HFF-Myc (cell line): ENCODE data around the gene SZRD1.
A peak's percentile ranks its signal among the peaks of the same experiment; 100 is the strongest.
"Not testable (repeated sequence)": the region's sequence is repeated elsewhere in the genome, so short reads cannot be mapped to it uniquely, and the experiment has no call there.

Experiments used
- DNase-seq: peaks from one replicate; pipeline ENCODE4 v3.0.0-alpha.2; 2011; ENCODE audit warnings: low read depth; ENCODE audit errors: extremely low read depth
- H3K4me3 ChIP-seq: replicated peaks from 2 replicates; pipeline ENCODE4 v1.5.1; 2011; ENCODE audit warnings: low read depth, mild to moderate bottlenecking, control low read depth, low read length
- TF ChIP-seq, protein P1 (sequence below): IDR thresholded peaks from 2 replicates; pipeline ENCODE4 v1.5.1; 2012; ENCODE audit warnings: mild to moderate bottlenecking, low read depth, low read length, control low read depth; ENCODE audit errors: missing control alignments

Gene SZRD1

GRCh38 chr1:16338961-16339360 lies 28.1 kb upstream of the SZRD1 start:
- TF ChIP-seq, protein P1, sequence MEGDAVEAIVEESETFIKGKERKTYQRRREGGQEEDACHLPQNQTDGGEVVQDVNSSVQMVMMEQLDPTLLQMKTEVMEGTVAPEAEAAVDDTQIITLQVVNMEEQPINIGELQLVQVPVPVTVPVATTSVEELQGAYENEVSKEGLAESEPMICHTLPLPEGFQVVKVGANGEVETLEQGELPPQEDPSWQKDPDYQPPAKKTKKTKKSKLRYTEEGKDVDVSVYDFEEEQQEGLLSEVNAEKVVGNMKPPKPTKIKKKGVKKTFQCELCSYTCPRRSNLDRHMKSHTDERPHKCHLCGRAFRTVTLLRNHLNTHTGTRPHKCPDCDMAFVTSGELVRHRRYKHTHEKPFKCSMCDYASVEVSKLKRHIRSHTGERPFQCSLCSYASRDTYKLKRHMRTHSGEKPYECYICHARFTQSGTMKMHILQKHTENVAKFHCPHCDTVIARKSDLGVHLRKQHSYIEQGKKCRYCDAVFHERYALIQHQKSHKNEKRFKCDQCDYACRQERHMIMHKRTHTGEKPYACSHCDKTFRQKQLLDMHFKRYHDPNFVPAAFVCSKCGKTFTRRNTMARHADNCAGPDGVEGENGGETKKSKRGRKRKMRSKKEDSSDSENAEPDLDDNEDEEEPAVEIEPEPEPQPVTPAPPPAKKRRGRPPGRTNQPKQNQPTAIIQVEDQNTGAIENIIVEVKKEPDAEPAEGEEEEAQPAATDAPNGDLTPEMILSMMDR = no peak
- H3K4me3 ChIP-seq = no peak overlapping the region
- DNase-seq = no peak

- TF ChIP-seq, protein P1 = no peak
Observed at GRCh38 chr1:16340673-16341072, 26.4 kb upstream of the SZRD1 start.

DNA sequence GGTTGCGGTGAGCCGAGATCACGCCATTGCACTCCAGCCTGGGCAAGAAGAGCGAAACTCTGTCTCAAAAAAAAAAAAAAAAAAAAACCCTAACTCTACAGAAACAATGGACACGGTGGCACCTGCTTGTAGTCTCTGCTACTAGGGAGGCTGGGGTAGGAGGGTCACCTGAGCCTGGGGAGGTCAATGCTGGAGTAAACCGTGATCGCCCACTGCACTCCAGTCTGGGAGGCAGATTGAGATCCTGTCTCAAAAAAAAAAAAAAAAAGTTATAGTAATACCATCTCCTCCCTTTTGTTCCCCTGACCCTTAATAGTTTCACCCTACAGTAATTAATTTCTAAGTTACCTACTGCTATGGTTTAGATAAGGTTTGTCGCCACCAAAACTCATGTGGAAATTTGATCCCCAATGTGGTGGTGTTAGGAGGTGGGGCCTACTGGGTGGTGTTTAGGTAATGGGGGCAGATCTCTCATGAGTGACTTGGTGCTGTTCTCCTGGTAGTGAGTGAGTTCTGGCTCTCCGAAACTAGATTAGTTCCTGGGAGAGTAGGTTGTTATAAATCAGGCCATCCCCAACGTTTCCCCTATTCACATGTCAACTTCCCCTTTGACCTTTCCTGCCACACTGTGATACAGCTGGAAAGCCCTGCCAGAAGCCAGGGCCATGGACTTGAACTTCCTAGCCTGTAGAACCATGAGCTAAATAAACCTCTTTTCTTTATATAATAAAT lies 24.5 kb upstream of the SZRD1 start:
- no peak for DNase-seq
- TF ChIP-seq, protein P1 = no peak

More at GRCh38 chr1:16340673-16341072, 26.4 kb upstream of the SZRD1 start:
- no peak for DNase-seq
- H3K4me3 ChIP-seq = no peak overlapping the region

GRCh38 chr1:16343276-16343675 lies 23.8 kb upstream of the SZRD1 start:
- not testable (repeated sequence) for DNase-seq, H3K4me3 ChIP-seq

More for the DNA sequence above, 24.5 kb upstream of the SZRD1 start:
- H3K4me3 ChIP-seq = no peak overlapping the region

DNA sequence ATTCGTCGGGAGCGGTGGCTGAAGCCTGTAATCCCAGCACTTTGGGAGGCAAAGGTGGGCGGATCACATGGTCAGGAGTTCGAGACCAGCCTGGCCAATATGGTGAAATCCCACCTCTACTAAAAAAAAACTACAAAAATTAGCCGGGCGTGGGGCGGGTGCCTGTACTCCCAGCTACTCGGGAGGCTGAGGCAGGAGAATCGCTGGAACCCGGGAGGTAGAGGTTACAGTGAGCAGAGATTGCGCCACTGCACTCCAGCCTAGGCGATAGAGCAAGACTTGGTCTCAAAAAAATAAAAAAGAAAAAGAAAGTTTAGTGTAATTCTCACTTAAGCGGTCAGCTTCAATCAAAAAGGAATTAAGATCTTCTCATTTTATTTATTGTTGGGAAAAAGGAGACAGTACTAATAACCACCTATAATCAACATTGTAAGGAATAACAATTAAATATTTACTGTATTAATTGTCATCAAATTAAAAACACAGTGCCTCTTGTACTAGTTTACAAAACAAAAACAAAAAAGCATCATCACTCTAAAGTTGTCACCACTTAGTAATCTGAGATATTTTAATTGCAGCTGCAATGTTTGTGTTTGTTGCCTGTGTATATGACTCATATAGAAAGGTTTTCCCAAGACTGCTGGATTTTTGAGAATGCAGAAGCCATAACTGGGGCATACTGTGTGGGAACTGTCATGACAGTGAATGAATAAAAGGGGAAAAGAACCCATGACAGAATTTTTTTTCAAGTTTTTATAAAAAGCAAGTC lies 18.4 kb upstream of the SZRD1 start:
- no peak for DNase-seq
- TF ChIP-seq, protein P1 = no peak
- H3K4me3 ChIP-seq = no peak overlapping the region

DNA sequence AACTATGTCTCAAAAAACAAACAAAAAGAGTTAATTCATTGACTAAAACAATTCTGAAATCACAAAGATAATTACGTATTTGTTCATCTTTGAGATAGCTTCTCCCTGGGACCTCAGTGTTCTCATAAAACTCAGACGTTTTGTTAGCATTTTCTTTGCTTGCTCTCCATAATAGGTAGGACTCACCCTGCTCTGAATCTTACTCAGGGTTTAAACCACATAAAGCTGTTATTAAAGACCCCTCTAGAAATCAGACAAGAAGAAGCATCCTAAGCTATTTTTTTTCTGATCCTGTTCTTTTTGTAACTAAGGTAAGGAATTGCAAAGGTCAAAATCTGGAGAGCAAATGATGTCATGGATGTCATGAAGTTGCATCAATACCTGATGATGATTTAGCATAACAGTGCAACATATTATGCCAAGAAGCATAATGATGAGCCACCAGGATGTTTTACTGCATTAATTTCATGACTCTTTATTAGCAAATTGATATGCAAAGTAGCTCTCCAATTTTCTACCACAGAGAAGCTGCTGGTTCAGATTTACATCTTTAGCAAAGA lies 17.1 kb upstream of the SZRD1 start:
- DNase-seq = no peak
- TF ChIP-seq, protein P1 = no peak
- no peak overlapping the region for H3K4me3 ChIP-seq

DNA sequence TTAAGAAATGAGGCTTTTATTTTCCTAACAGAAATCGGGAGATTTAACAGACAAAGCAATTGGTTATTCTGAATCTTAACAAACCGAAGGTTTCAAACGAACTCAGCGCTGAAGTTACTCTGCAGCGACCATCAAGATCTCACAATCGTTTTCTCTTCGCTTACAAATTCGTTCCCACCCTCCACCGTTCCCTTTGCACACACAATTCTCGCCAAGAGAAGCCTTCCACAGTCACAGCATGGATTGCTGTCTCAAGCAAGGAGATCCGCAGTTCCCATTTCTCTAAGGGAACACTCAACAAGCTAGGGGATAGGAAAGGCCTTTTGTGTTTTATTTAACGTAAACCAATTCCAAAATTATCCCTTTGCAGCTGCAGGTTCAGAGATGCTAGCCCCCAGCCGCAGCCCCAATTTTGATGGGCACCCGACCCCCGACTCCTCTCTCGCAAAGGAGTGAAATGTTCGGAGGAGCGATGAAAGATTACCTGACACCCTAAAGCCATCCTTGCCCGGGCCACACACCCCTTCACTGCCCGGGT lies 15.5 kb upstream of the SZRD1 start:
- DNase-seq = no peak
- H3K4me3 ChIP-seq = peak overlapping the region; percentile 83
- TF ChIP-seq, protein P1 = no peak
